CD14-positive monocyte (primary cell): Measurements from ENCODE around the gene ZBED6. TPM values are rescaled to one million over a fixed set of nuclear protein-coding genes. Genes with fewer than 3 reads are reported as not detected.
"Not testable (repeated sequence)": the region's sequence is repeated elsewhere in the genome, so short reads cannot be mapped to it uniquely, and the experiment has no call there.

Experiments
- DNase-seq, 3 donors: peaks; one replicate each; pipeline ENCODE4 v3.0.0-alpha.2; 2011 to 2022
- H2AFZ ChIP-seq: 2 replicates; pipeline ENCODE4 v1.6.0; 2012; ENCODE audit warnings: mild to moderate bottlenecking, low read depth, low read length, inconsistent platforms; ENCODE audit not compliant: insufficient read depth, poor library complexity, severe bottlenecking
- H3K27ac ChIP-seq, 2 donors: 1 replicate in 1 of 2; 2 replicates in 1 of 2; pipeline ENCODE4 v1.5.1; 2012 to 2013; ENCODE audit warnings: low read length in 2 of 2, control low read depth in 1 of 2, inconsistent platforms in 1 of 2, low read depth in 1 of 2, mild to moderate bottlenecking in 1 of 2
- H3K27me3 ChIP-seq, 2 donors: one replicate each; pipeline versions ENCODE4 v1.6.0 to v1.6.1; 2011 to 2013; ENCODE audit warnings: low read length in 2 of 2; ENCODE audit not compliant: control insufficient read depth in 2 of 2, insufficient read depth in 2 of 2
- H3K36me3 ChIP-seq, 2 donors: replicated peaks in 1 of 2; 1 replicate in 1 of 2; 2 replicates in 1 of 2; pipeline versions ENCODE4 v1.5.1 to v1.6.1; 2012 to 2013; ENCODE audit warnings: low read length in 2 of 2, control low read depth in 1 of 2, inconsistent platforms in 1 of 2, mild to moderate bottlenecking in 1 of 2; ENCODE audit not compliant: insufficient read depth in 2 of 2, control insufficient read depth in 1 of 2
- H3K4me1 ChIP-seq, 2 donors: 1 replicate in 1 of 2; 2 replicates in 1 of 2; pipeline versions ENCODE4 v1.5.1 to v1.6.1; 2012 to 2013; ENCODE audit warnings: low read length in 2 of 2, control low read depth in 1 of 2, inconsistent platforms in 1 of 2, mild to moderate bottlenecking in 1 of 2, moderate library complexity in 1 of 2; ENCODE audit not compliant: insufficient read depth in 2 of 2, control insufficient read depth in 1 of 2
- H3K4me2 ChIP-seq: replicated peaks from 2 replicates; pipeline ENCODE3; 2012; ENCODE audit warnings: low read length, moderate library complexity, mild to moderate bottlenecking; ENCODE audit not compliant: poor library complexity, severe bottlenecking; ENCODE audit errors: extremely low read depth
- H3K4me3 ChIP-seq, 3 experiments: fragments of 200-600 bp in 1 of 3; sonication (generic) in 1 of 3; replicated peaks in 1 of 3; 1 replicate in 2 of 3; 2 replicates in 1 of 3; pipeline ENCODE4 v1.5.1; 2011 to 2013; ENCODE audit warnings: low read length in 3 of 3, mild to moderate bottlenecking in 3 of 3, control low read depth in 2 of 3, low read depth in 2 of 3, inconsistent platforms in 1 of 3, moderate library complexity in 1 of 3
- H3K79me2 ChIP-seq: 2 replicates; pipeline ENCODE4 v1.6.0; 2012; ENCODE audit warnings: mild to moderate bottlenecking, control low read depth, inconsistent platforms, low read length, moderate library complexity; ENCODE audit not compliant: insufficient read depth
- H3K9ac ChIP-seq: 2 replicates; pipeline ENCODE4 v1.6.0; 2017; ENCODE audit warnings: low read length, mild to moderate bottlenecking; ENCODE audit not compliant: insufficient read depth, poor library complexity, severe bottlenecking
- H3K9me3 ChIP-seq, 2 donors: replicated peaks in 1 of 2; 1 replicate in 1 of 2; 2 replicates in 1 of 2; pipeline versions ENCODE4 v1.5.1 to v1.6.1; 2012 to 2013; ENCODE audit warnings: low read length in 2 of 2, control low read depth in 1 of 2; ENCODE audit not compliant: control insufficient read depth in 1 of 2, insufficient read depth in 1 of 2
- H4K20me1 ChIP-seq: 2 replicates; pipeline ENCODE4 v1.6.0; 2012; ENCODE audit warnings: mild to moderate bottlenecking, low read length, control low read depth, moderate library complexity; ENCODE audit not compliant: insufficient read depth
- H3K27ac Mint-ChIP-seq, 7 donors: one replicate each; pipeline ENCODE4 v1.8.0; 2020; ENCODE audit warnings: mild to moderate bottlenecking in 7 of 7, mixed read lengths in 7 of 7, moderate library complexity in 6 of 7, inconsistent platforms in 2 of 7
- H3K27me3 Mint-ChIP-seq, 3 donors: one replicate each; pipeline ENCODE4 v1.8.0; 2021 to 2022; ENCODE audit warnings: low read depth in 3 of 3, mild to moderate bottlenecking in 3 of 3, mixed read lengths in 3 of 3, moderate library complexity in 3 of 3, inconsistent platforms in 1 of 3
- H3K36me3 Mint-ChIP-seq, 2 donors: one replicate each; pipeline ENCODE4 v1.8.0; 2020; ENCODE audit warnings: mixed read lengths in 2 of 2, inconsistent platforms in 1 of 2, mild to moderate bottlenecking in 1 of 2
- H3K4me1 Mint-ChIP-seq: one replicate; pipeline ENCODE4 v1.8.0; 2020; ENCODE audit warnings: mild to moderate bottlenecking, mixed read lengths
- H3K4me3 Mint-ChIP-seq, 2 donors: one replicate each; pipeline ENCODE4 v1.8.0; 2020; ENCODE audit warnings: mild to moderate bottlenecking in 2 of 2, mixed read lengths in 2 of 2, moderate library complexity in 1 of 2
- H3K9me3 Mint-ChIP-seq, 7 donors: one replicate each; pipeline ENCODE4 v1.8.0; 2020 to 2022; ENCODE audit warnings: mixed read lengths in 7 of 7, mild to moderate bottlenecking in 6 of 7, moderate library complexity in 6 of 7, inconsistent platforms in 2 of 7
- CTCF ChIP-seq: fragments of 200-600 bp; IDR thresholded peaks from one replicate; pipeline ENCODE4 v1.8.0; 2022; ENCODE audit warnings: antibody characterized with exemption, mild to moderate bottlenecking
- WGBS: methylation state at CpG from one replicate; pipeline ENCODE4 v1.1.5; 2013; ENCODE audit warnings: missing lambda C conversion rate; ENCODE audit not compliant: insufficient coverage; 5-methylcytosine and 5-hydroxymethylcytosine counted together
- intact Hi-C, 2 donors: fragments of 100-400 bp; cut with micrococcal nuclease; formaldehyde crosslinking; loops; one replicate each; pipeline versions ENCODE4 v1.15.0 to v1.15.1; 2023
- polyA plus RNA-seq, 3 donors: library from polyadenylated mRNA; depleted of rRNA in 1 of 3; unstranded in 2 of 3; stranded (reverse) in 1 of 3; fragments of 300-500 nt in 2 of 3; fragments of >200 nt in 1 of 3; fragmentation: Illumina TruSeq in 2 of 3; gene quantifications; 1 replicate in 2 of 3; 2 replicates in 1 of 3; pipeline ENCODE4 v1.2.3, GENCODE V29; 2012 to 2021

ZBED6 gene
- polyA plus RNA-seq, 3 donors: 0.56 to 2.2 (median 1.00) TPM

GRCh38 chr1:203746281-203746680, 49.1 kb upstream of the ZBED6 start:
- H2AFZ ChIP-seq: no peak overlapping the region
- no peak overlapping the region for H3K4me3 ChIP-seq
- no peak for DNase-seq
- H3K4me1 Mint-ChIP-seq: peaks cover 23% of the 10 kb centered on the region
- no peak overlapping the region for H3K27ac ChIP-seq
- no peaks in the 10 kb centered on the region for H3K9me3 ChIP-seq
- no peaks in the 10 kb centered on the region for H3K27me3 ChIP-seq
- H3K36me3 ChIP-seq: peaks cover 2 to 11% of the 10 kb centered on the region in 2 donors
- no peak overlapping the region for H3K4me2 ChIP-seq
- no peak overlapping the region for H3K9ac ChIP-seq
- H3K79me2 ChIP-seq: no peaks in the 10 kb centered on the region
- no peaks in the 10 kb centered on the region for H4K20me1 ChIP-seq
- H3K27me3 Mint-ChIP-seq: peaks cover 0 to 5% (median 0%) of the 10 kb centered on the region in 3 donors
- no peak for TF ChIP-seq CTCF
- 100% methylated on average over 3 of the region's 6 CpGs for WGBS
- peaks cover 7 to 15% of the 10 kb centered on the region in 2 donors for H3K36me3 Mint-ChIP-seq
- intact Hi-C loops: loop anchor here in 1 of 2 donors (10.0 kb wide), 1 partner anchor 49 kb away; the partner anchor contains the start of genes ZBED6 and ZC3H11A
- peaks cover 0 to 4% (median 0%) of the 10 kb centered on the region in 7 donors for H3K9me3 Mint-ChIP-seq
- H3K4me1 ChIP-seq: peaks cover 11 to 18% of the 10 kb centered on the region in 2 donors
- no peak overlapping the region for H3K27ac Mint-ChIP-seq
- H3K4me3 Mint-ChIP-seq: no peak overlapping the region

- no peak overlapping the region for H3K4me3 Mint-ChIP-seq
Observed at GRCh38 chr1:203751051-203751450, 44.4 kb upstream of the ZBED6 start.

GRCh38 chr1:203751618-203752361, 43.6 kb upstream of the ZBED6 start:
- H3K9ac ChIP-seq, H3K79me2 ChIP-seq, H3K27me3 ChIP-seq, H3K36me3 Mint-ChIP-seq, H2AFZ ChIP-seq, H3K36me3 ChIP-seq, H3K4me1 ChIP-seq, H4K20me1 ChIP-seq, H3K27ac Mint-ChIP-seq, H3K4me1 Mint-ChIP-seq, H3K4me2 ChIP-seq, H3K27ac ChIP-seq, H3K4me3 Mint-ChIP-seq, H3K9me3 ChIP-seq, H3K27me3 Mint-ChIP-seq, DNase-seq, H3K4me3 ChIP-seq, H3K9me3 Mint-ChIP-seq: not testable (repeated sequence)
- WGBS: no CpG with 5 or more reads among the region's 5 CpGs
- intact Hi-C loops: loop anchor here in 1 of 2 donors (10.0 kb wide), 1 partner anchor 57 kb away; no protein-coding TSS in a partner anchor

More at GRCh38 chr1:203751051-203751450, 44.4 kb upstream of the ZBED6 start:
- Histone ChIP-seq H3K36me3 (no peaks in the 10 kb centered on the region), H3K4me2 (no peak overlapping the region), H2AFZ (no peak overlapping the region), H3K9ac (no peak overlapping the region), H3K27me3 (no peaks in the 10 kb centered on the region), H4K20me1 (no peaks in the 10 kb centered on the region), H3K9me3 (no peaks in the 10 kb centered on the region), H3K4me1 (no peaks in the 10 kb centered on the region), H3K27ac (no peak overlapping the region), H3K79me2 (no peaks in the 10 kb centered on the region), H3K4me3 (no peak overlapping the region)
- Mint-ChIP-seq H3K9me3 (peaks cover 0 to 4% (median 1%) of the 10 kb centered on the region in 7 donors), H3K27me3 (peaks cover 0 to 5% (median 0%) of the 10 kb centered on the region in 3 donors), H3K27ac (no peak overlapping the region), H3K4me1 (peaks cover 8% of the 10 kb centered on the region), H3K36me3 (no peaks in the 10 kb centered on the region)
- TF ChIP-seq CTCF: no peak
- DNase-seq: no peak
- intact Hi-C loops: loop anchor here in 1 of 2 donors (10.0 kb wide), 1 partner anchor 56 kb away; no protein-coding TSS in a partner anchor
- WGBS: no CpG with 5 or more reads among the region's 3 CpGs
